ENCODE data around the gene PLCH2. TPM values are rescaled to one million over a fixed set of nuclear protein-coding genes. Genes with fewer than 3 reads are reported as not detected.
A peak's percentile ranks its signal among the peaks of the same experiment; 100 is the strongest.

Gene PLCH2
- total RNA-seq, 1 donor from 2014 or later: 3.8 TPM

- H3K27ac ChIP-seq: peak overlapping the region; percentile 97
- H3K27me3 ChIP-seq (ENCODE audit: low read depth): peaks cover 19% of the 10 kb centered on the region
- intact Hi-C loops (cut with DNase I): no loop called here
- no peaks in the 10 kb centered on the region for H3K9me3 ChIP-seq
- DNase-seq (no peak), ATAC-seq (no peak)
- no peak overlapping the region for H3K4me3 ChIP-seq
- H3K36me3 ChIP-seq: no peaks in the 10 kb centered on the region
- no peak for TF ChIP-seq CTCF (IDR thresholded peaks at IDR 0.05)
- peaks cover 70% of the 10 kb centered on the region for H3K4me1 ChIP-seq
Measured at GRCh38 chr1:2544875-2545640, 69.0 kb downstream of the PLCH2 start.

- Histone ChIP-seq H3K9me3 (no peaks in the 10 kb centered on the region), H3K36me3 (no peaks in the 10 kb centered on the region), H3K27ac (peak overlapping the region; percentile 97), H3K4me3 (peak overlapping the region; percentile 85), H3K27me3 (ENCODE audit: low read depth) (peaks cover 10% of the 10 kb centered on the region), H3K4me1 (peaks cover 69% of the 10 kb centered on the region)
- ATAC-seq: peak; percentile 80 to 85
- intact Hi-C loops (cut with DNase I): no loop called here
- no peak for TF ChIP-seq CTCF (IDR thresholded peaks at IDR 0.05)
- DNase-seq: peak; percentile 96
Measured at GRCh38 chr1:2545754-2546514, 69.8 kb downstream of the PLCH2 start.

- peak; percentile 81 to 87 for ATAC-seq
- peak; percentile 30 for TF ChIP-seq CTCF (IDR thresholded peaks at IDR 0.05)
- Histone ChIP-seq H3K27me3 (ENCODE audit: low read depth) (peaks cover 5% of the 10 kb centered on the region), H3K4me1 (peaks cover 63% of the 10 kb centered on the region), H3K9me3 (no peaks in the 10 kb centered on the region), H3K27ac (peak overlapping the region; percentile 97), H3K4me3 (peak overlapping the region; percentile 85), H3K36me3 (no peaks in the 10 kb centered on the region)
- DNase-seq: peak; percentile 91
- intact Hi-C loops (cut with DNase I): no loop called here
Measured at GRCh38 chr1:2546515-2547209, 70.6 kb downstream of the PLCH2 start.

GRCh38 chr1:2547210-2548067 is 71.3 kb downstream of the PLCH2 start:
- H3K4me3 ChIP-seq: peak overlapping the region; percentile 85
- no peak for TF ChIP-seq CTCF (IDR thresholded peaks at IDR 0.05)
- H3K27me3 ChIP-seq (ENCODE audit: low read depth): no peaks in the 10 kb centered on the region
- peaks cover 61% of the 10 kb centered on the region for H3K4me1 ChIP-seq
- H3K36me3 ChIP-seq: no peaks in the 10 kb centered on the region
- peak overlapping the region; percentile 97 for H3K27ac ChIP-seq
- DNase-seq (peak; percentile 71), ATAC-seq (no peak)
- intact Hi-C loops (cut with DNase I): no loop called here
- H3K9me3 ChIP-seq: no peaks in the 10 kb centered on the region
